A172 (cell line): ENCODE measurements around the gene AURKAIP1. TPM values are rescaled to one million over a fixed set of nuclear protein-coding genes. Genes with fewer than 3 reads are reported as not detected.

ENCODE experiments used
- DNase-seq: peaks from one replicate; pipeline ENCODE4 v3.0.0-alpha.2; 2015; ENCODE audit warnings: low spot score
- total RNA-seq: library from RNA; depleted of rRNA; stranded (reverse); fragments of >200 nt; shearing (Covaris generic); gene quantifications from 2 replicates; pipeline ENCODE4 v1.2.3, GENCODE V29; 2014; rRNA removed

Gene AURKAIP1
- total RNA-seq, 1 experiment from 2014 or later: 123 TPM

DNA sequence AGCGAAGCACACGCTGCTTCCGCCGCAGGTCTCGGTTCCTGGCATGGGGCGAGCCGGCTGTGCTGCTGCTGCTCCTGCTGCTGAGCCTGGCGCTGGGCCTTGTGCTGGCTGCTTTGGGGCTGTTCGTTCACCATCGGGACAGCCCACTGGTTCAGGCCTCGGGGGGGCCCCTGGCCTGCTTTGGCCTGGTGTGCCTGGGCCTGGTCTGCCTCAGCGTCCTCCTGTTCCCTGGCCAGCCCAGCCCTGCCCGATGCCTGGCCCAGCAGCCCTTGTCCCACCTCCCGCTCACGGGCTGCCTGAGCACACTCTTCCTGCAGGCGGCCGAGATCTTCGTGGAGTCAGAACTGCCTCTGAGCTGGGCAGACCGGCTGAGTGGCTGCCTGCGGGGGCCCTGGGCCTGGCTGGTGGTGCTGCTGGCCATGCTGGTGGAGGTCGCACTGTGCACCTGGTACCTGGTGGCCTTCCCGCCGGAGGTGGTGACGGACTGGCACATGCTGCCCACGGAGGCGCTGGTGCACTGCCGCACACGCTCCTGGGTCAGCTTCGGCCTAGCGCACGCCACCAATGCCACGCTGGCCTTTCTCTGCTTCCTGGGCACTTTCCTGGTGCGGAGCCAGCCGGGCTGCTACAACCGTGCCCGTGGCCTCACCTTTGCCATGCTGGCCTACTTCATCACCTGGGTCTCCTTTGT lies 41.3 kb downstream of the AURKAIP1 start:
- DNase-seq: no peak

DNA sequence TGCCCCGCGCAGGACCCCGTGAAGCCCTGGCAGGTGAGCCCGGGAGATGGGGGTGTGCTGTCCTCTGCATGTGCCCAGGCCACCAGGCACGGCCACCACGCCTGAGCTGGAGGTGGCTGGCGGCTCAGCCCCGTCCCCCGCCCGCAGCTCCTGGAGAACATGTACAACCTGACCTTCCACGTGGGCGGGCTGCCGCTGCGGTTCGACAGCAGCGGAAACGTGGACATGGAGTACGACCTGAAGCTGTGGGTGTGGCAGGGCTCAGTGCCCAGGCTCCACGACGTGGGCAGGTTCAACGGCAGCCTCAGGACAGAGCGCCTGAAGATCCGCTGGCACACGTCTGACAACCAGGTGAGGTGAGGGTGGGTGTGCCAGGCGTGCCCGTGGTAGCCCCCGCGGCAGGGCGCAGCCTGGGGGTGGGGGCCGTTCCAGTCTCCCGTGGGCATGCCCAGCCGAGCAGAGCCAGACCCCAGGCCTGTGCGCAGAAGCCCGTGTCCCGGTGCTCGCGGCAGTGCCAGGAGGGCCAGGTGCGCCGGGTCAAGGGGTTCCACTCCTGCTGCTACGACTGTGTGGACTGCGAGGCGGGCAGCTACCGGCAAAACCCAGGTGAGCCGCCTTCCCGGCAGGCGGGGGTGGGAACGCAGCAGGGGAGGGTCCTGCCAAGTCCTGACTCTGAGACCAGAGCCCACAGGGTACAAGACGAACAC lies 42.1 kb downstream of the AURKAIP1 start:
- DNase-seq: no peak

DNA sequence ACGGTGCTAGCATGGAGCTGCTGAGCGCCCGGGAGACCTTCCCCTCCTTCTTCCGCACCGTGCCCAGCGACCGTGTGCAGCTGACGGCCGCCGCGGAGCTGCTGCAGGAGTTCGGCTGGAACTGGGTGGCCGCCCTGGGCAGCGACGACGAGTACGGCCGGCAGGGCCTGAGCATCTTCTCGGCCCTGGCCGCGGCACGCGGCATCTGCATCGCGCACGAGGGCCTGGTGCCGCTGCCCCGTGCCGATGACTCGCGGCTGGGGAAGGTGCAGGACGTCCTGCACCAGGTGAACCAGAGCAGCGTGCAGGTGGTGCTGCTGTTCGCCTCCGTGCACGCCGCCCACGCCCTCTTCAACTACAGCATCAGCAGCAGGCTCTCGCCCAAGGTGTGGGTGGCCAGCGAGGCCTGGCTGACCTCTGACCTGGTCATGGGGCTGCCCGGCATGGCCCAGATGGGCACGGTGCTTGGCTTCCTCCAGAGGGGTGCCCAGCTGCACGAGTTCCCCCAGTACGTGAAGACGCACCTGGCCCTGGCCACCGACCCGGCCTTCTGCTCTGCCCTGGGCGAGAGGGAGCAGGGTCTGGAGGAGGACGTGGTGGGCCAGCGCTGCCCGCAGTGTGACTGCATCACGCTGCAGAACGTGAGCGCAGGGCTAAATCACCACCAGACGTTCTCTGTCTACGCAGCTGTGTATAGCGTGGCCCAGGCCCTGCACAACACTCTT lies 42.8 kb downstream of the AURKAIP1 start:
- DNase-seq: no peak

DNA sequence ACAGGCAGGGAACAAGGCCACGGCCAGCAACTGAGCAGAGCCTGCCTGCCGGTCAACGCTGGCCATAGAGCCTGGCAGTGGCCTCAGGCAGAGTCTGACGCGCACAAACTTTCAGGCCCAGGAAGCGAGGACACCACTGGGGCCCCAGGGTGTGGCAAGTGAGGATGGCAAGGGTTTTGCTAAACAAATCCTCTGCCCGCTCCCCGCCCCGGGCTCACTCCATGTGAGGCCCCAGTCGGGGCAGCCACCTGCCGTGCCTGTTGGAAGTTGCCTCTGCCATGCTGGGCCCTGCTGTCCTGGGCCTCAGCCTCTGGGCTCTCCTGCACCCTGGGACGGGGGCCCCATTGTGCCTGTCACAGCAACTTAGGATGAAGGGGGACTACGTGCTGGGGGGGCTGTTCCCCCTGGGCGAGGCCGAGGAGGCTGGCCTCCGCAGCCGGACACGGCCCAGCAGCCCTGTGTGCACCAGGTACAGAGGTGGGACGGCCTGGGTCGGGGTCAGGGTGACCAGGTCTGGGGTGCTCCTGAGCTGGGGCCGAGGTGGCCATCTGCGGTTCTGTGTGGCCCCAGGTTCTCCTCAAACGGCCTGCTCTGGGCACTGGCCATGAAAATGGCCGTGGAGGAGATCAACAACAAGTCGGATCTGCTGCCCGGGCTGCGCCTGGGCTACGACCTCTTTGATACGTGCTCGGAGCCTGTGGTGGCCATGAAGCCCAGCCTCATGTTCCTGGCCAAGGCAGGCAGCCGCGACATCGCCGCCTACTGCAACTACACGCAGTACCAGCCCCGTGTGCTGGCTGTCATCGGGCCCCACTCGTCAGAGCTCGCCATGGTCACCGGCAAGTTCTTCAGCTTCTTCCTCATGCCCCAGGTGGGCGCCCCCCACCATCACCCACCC lies 43.7 kb downstream of the AURKAIP1 start, which contains the start of gene TAS1R3:
TAS1R3 (plus strand) TSS at position 213 of the 898 bp plus-strand sequence; CDS start at position 279, 66 bp downstream.
- DNase-seq: no peak

DNA sequence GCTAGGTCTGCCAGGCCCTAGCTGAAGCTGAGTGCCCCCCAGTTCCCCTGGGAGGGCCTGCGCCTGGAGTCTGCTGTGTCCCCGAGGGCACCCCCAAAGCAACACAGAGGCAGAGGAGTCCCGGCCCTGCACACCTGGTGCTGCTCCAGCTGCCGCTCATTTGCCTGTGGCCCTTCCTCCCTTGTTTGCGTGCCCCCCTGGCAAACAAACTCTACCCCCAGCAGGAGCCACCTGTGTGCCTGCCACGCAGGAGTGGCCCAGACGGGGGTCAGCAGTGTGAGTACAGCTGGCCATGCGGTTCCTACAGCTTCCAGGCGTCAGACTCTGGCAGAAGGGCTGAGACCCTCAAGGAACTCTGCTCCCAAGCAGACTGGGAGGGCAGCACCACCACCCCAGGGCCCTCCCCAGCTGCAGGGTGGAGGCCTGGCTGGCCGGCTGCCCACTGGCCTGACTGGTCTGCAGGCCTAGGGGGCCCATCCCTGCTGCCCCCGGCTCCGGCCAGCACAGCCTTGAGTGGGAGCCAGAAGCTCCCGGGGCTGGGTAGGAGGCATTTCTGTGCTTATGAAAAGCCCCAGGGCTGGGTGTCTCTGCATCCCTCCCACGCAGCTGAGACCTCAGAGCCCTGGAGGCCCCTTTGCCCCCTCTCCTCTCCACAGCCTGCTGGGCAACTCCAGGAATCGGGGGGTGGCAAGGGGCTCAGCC lies 44.5 kb downstream of the AURKAIP1 start:
- no peak for DNase-seq

DNA sequence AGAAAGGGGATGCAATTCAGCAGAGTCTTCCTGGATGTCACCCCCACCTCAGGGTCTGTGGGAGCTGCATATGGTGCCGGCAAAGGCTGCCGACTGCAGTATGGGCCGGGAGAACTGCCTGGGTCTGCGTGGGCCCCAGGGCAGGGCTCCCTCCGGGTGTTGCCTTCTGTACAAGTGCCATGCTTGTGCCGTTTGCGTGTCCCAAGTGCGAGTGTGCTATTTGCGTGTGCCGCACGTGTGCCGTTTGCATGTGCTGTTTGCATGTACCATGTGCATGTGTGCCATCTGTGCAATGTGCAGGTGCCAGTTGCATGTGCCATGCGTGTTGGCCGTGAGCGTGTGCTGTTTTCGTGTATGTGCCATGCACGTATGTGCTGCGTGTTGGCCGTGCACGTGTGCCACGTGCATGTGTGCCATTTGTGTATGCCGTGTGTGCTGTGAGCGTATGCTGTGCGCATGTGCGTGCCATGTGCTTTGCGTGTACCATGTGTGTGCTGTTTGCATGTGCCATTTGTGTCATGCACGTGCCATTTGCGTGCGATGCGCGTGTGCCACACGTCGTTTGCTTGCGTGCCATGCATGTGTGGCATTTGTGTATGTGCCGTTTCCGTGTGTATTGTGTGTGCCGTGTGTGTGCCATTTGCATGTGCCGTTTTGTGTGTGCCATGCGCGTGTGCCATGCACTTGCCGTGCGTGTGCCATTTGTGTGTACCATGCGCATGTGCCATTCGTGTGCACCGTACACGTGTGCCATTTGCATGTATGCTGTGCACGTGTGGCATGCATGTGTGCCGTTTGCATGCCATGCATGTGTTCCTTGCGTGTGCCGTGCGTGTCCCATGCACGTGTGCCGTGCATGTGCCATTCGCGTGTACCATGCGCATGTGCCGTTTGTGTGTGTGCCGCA lies 45.5 kb downstream of the AURKAIP1 start:
- DNase-seq: no peak

DNA sequence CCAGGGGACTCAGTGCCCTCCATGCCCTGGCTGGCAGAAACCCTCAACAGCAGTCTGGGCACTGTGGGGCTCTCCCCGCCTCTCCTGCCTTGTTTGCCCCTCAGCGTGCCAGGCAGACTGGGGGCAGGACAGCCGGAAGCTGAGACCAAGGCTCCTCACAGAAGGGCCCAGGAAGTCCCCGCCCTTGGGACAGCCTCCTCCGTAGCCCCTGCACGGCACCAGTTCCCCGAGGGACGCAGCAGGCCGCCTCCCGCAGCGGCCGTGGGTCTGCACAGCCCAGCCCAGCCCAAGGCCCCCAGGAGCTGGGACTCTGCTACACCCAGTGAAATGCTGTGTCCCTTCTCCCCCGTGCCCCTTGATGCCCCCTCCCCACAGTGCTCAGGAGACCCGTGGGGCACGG lies 46.8 kb downstream of the AURKAIP1 start:
- DNase-seq: no peak

DNA sequence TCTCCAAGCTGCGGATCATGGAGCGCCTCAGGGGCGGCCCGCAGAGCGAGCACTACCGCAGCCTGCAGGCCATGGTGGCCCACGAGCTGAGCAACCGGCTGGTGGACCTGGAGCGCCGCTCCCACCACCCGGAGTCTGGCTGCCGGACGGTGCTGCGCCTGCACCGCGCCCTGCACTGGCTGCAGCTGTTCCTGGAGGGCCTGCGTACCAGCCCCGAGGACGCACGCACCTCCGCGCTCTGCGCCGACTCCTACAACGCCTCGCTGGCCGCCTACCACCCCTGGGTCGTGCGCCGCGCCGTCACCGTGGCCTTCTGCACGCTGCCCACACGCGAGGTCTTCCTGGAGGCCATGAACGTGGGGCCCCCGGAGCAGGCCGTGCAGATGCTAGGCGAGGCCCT lies 47.7 kb downstream of the AURKAIP1 start:
- DNase-seq: no peak

DNA sequence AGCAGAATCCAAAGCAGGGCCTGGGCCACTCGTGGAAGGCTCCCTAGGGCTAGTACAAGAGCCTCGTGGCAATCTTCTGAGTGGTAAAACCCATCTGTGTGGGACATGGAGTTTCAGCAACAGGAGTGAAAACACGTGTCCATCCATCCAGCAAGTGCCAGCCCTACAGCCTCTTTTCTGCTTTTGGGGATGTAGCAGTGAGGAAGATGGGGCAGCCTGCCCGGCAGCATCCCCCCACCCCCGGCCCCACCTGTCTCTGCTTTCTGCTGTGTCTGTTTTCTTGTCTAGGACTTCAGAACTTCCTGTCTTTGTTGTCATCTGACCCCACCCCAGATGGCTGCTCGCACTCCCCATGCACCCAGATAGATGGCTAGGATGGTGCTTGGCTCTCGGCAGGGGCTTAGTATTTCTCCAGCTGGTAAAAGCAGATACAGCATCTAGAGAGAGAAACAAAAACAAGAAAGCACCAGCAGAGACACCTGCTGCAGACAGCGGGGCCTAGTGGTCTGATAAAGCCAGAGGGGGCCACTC lies 48.9 kb downstream of the AURKAIP1 start:
- DNase-seq: no peak

DNA sequence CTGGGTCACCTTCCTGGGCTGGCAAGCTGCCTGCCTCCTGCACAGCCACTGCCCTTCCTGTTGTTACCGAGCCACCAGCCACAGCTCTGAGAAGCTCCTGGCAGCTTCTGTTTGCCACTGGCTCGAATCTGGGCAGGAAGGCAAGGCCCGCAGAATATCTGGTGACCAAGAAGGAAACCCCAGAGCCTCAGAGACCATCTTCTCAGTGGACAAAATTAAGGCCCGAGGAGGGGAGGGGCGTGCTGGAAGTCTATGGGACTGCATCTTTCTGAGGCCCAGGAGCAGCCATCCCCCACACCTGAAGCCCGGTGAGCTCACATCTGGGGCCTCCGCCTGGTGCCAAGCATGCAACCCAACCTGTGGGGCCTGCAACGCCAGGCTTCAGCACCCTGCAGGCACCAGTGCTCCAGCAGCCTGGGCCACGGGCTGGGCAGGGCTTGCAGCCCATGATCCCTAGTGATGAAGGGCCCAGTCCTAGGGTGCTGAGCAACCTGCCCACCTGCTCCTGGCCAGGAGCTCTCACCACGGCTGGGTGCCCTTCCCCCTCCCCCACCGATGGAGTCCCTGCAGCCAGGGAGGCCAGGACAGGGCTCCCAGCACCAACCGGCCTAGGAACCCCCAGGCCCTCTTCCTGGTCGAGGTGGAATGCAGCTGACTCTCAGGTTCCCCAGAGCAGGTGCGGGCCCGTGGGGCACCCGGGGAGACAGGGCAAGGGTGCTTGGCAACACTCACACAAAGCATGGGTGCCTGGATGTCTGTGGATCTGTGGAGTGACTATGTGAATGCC lies 49.5 kb downstream of the AURKAIP1 start:
- DNase-seq: no peak

DNA sequence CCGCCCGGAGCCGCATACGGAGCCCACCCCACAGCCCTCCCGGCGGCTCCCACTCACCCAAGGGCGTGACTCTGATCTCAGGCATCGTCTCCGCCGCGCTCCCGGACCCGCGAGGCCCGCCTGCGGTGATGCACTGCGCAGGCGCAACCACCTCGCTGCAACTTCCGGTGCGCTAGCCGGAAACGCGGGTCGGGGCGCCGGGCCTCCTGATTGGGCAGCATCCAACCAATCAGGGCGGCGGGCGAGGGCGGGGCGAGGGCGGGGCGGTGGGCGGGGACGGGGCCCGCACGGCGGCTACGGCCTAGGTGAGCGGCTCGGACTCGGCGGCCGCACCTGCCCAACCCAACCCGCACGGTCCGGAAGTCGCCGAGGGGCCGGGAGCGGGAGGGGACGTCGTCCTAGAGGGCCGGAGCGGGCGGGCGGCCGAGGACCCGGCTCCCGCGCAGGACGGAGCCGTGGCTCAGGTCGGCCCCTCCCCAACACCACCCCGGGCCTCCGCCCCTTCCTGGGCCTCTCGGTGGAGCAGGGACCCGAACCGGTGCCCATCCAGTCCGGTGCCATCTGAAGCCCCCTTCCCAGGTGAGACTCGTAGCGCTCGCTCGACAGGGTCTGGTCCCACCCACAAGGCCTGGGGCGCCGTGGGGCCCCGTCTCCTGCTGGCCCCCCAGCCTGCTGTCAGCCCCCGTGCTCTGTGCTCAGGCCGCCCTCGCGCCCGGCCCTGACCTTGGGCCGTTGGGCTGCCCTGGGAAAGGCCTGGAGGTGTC lies 50.3 kb downstream of the AURKAIP1 start, which contains the start of the genes CPTP and INTS11:
CPTP (plus strand) TSS at position 279 of the 764 bp plus-strand sequence. CDS start 2,109 bp downstream, outside the sequence.
INTS11 (minus strand) TSS at position 137 of the 764 bp plus-strand sequence; CDS start at position 85, 52 bp downstream.
- peak; percentile 60 for DNase-seq

DNA sequence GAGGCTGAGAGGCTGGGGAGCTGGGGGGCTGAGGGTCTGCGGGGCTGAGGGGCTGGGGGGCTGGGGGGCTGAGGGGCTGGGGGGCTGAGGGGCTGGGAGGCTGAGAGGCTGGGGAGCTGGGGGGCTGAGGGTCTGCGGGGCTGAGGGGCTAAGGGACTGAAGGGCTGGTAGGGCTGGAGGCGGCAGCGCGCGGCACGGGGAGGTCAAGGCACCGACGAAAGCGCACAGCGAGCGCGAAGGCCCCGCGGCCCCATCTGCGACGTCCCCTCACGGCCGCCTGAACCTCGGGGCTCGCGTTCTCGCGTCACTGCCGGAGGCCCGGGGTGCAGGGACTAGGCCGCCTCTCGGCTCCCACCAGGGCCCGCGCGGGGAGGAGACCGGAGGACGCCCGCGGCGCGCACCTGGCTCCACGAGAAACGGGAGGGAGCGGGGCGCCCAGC lies 50.9 kb downstream of the AURKAIP1 start:
- DNase-seq: no peak

Other genes with a start within 250 kb of the AURKAIP1 start
- gene TTLL10, start 201.3 kb downstream of the AURKAIP1 start, total RNA-seq: not detected in 2 replicates
- not detected in 2 replicates for gene TNFRSF18, start 168.6 kb downstream of the AURKAIP1 start, total RNA-seq
- gene TNFRSF4, start 161.1 kb downstream of the AURKAIP1 start, total RNA-seq: not detected in 2 replicates
- 93.4 and 109 TPM in 2 replicates for gene SDF4, start 143.2 kb downstream of the AURKAIP1 start, total RNA-seq
- 30.7 and 38.8 TPM in 2 replicates for gene B3GALT6, start 143.0 kb downstream of the AURKAIP1 start, total RNA-seq
- gene C1QTNF12, start 128.5 kb downstream of the AURKAIP1 start, total RNA-seq: not detected in 2 replicates
- 26.2 and 38.0 TPM in 2 replicates for gene UBE2J2, start 101.4 kb downstream of the AURKAIP1 start, total RNA-seq
- gene SCNN1D, start 94.8 kb downstream of the AURKAIP1 start, total RNA-seq: 0.83 and 0.93 TPM in 2 replicates
- gene ACAP3, start 67.3 kb downstream of the AURKAIP1 start, total RNA-seq: 37.2 and 37.5 TPM in 2 replicates
- 15.6 and 17.3 TPM in 2 replicates for gene PUSL1, start 66.6 kb downstream of the AURKAIP1 start, total RNA-seq
- gene INTS11, start 50.5 kb downstream of the AURKAIP1 start, total RNA-seq: 48.4 and 56.7 TPM in 2 replicates
- gene CPTP, start 50.4 kb downstream of the AURKAIP1 start, total RNA-seq: 17.0 and 19.5 TPM in 2 replicates
- gene TAS1R3, start 43.9 kb downstream of the AURKAIP1 start, total RNA-seq: 0.22 and 0.33 TPM in 2 replicates
- 47.7 and 58.2 TPM in 2 replicates for gene DVL1, start 25.8 kb downstream of the AURKAIP1 start, total RNA-seq
- gene MXRA8, start 16.7 kb downstream of the AURKAIP1 start, total RNA-seq: 0.24 TPM in 1 of 2 replicates, not detected in the other
- gene CCNL2, start 24.1 kb upstream of the AURKAIP1 start, total RNA-seq: 35.6 and 43.2 TPM in 2 replicates
- 117 and 151 TPM in 2 replicates for gene MRPL20, start 32.1 kb upstream of the AURKAIP1 start, total RNA-seq
- gene ANKRD65, start 46.1 kb upstream of the AURKAIP1 start, total RNA-seq: 0.12 TPM in 1 of 2 replicates, not detected in the other
- gene VWA1, start 60.5 kb upstream of the AURKAIP1 start, total RNA-seq: 0.91 and 2.0 TPM in 2 replicates
- gene ATAD3C, start 74.5 kb upstream of the AURKAIP1 start, total RNA-seq: not detected in 2 replicates
- gene ATAD3B, start 96.6 kb upstream of the AURKAIP1 start, total RNA-seq: 8.0 and 12.0 TPM in 2 replicates
- 16.4 and 19.2 TPM in 2 replicates for gene ATAD3A, start 137.0 kb upstream of the AURKAIP1 start, total RNA-seq
- gene TMEM240, start 165.4 kb upstream of the AURKAIP1 start, total RNA-seq: not detected in 2 replicates
- 49.7 and 56.2 TPM in 2 replicates for gene SSU72, start 199.7 kb upstream of the AURKAIP1 start, total RNA-seq
- not detected in 2 replicates for gene FNDC10, start 224.9 kb upstream of the AURKAIP1 start, total RNA-seq
- 13.9 and 19.4 TPM in 2 replicates for gene MIB2, start 240.3 kb upstream of the AURKAIP1 start, total RNA-seq